Ovary (tissue), 9 donors: ENCODE data around the gene TBC1D5. TPM values are rescaled to one million over a fixed set of nuclear protein-coding genes. Genes with fewer than 3 reads are reported as not detected.

Experiments used
- DNase-seq, 5 donors: peaks; one replicate each; pipeline ENCODE4 v3.0.0-alpha.2; 2019 to 2020
- H3K27ac ChIP-seq, 2 donors: fragments of 200-600 bp; one replicate each; pipeline versions ENCODE4 v1.5.1 to v1.8.0; 2019 to 2022
- H3K27me3 ChIP-seq: fragments of 200-600 bp; one replicate; pipeline ENCODE4 v1.8.0; 2022
- H3K36me3 ChIP-seq: fragments of 200-600 bp; sonication (generic); one replicate; pipeline ENCODE4 v1.5.1; 2019
- H3K4me1 ChIP-seq: one replicate; pipeline ENCODE4 v1.8.1; 2013; ENCODE audit warnings: mild to moderate bottlenecking, moderate library complexity; ENCODE audit not compliant: insufficient read depth
- H3K4me3 ChIP-seq: fragments of 200-600 bp; sonication (generic); one replicate; pipeline ENCODE4 v1.5.1; 2017
- H3K9me3 ChIP-seq, 2 donors: fragments of 200-600 bp in 1 of 2; sonication (generic) in 1 of 2; one replicate each; pipeline versions ENCODE4 v1.5.1 to v1.8.1; 2013 to 2019; ENCODE audit warnings: mild to moderate bottlenecking in 1 of 2, moderate library complexity in 1 of 2
- EP300 ChIP-seq: sonication (generic); formaldehyde crosslinking; IDR thresholded peaks from one replicate; pipeline ENCODE4 v1.6.1; 2017; ENCODE audit warnings: antibody characterized with exemption
- POLR2A ChIP-seq: fragments of 450-650 bp; IDR thresholded peaks from one replicate; pipeline ENCODE4 v1.6.1; 2017; ENCODE audit warnings: antibody characterized with exemption, mild to moderate bottlenecking, moderate library complexity
- WGBS, 3 donors: extraction: QIAGEN DNeasy Blood & Tissue Kit in 1 of 3; methylation state at CpG; one replicate each; pipeline versions ENCODE4 v1.1.5 to v1.1.7; 2013 to 2017; 5-methylcytosine and 5-hydroxymethylcytosine counted together
- intact Hi-C, 4 donors: fragments of 100-400 bp; cut with DNase I; formaldehyde crosslinking; loops; one replicate each; pipeline versions ENCODE4 v1.11.0 to v1.15.1; 2022 to 2023
- polyA plus RNA-seq, 2 donors: library from polyadenylated mRNA; stranded (reverse); fragments of 200-250 nt in 1 of 2; fragments of 350-450 nt in 1 of 2; fragmentation: Illumina TruSeq in 1 of 2; extraction: RNeasy Lipid Tissue Mini Kit (QIAGEN cat#74804) in 1 of 2; gene quantifications; one replicate each; pipeline ENCODE4 v1.2.3, GENCODE V29; 2013 to 2014
- total RNA-seq, 7 donors: library from RNA; depleted of rRNA in 2 of 7; stranded (reverse); fragments of >200 nt in 2 of 7; fragmentation: NEBNext Ultra II Directional in 3 of 7; extraction: Animal tissue kit (Norgen Biotek cat#: 25700) in 3 of 7; gene quantifications; one replicate each; pipeline versions ENCODE4 v1.1.0 to v1.2.4, GENCODE V29; 2016 to 2023
- TF ChIP-seq, protein P1 (sequence below), 3 donors: fragments of 450-650 bp in 2 of 3; fragments of 200-600 bp in 1 of 3; IDR thresholded peaks; one replicate each; pipeline versions ENCODE4 v1.5.1 to v1.8.0; 2016 to 2022; ENCODE audit warnings: antibody characterized with exemption in 3 of 3, mild to moderate bottlenecking in 1 of 3
- donor health status: DM: no; HTN: no; CAD: no; lungs with moderate emphysema.
- donor health status: DM: no; HTN: no; CAD: no.
- donor health status: Bipolar disorder and iron deficiency.
- donor health status: DM: yes; HTN: yes; CAD: no.
- donor health status: DM: no; HTN: no; CAD: no.
- donor health status: DM: yes; HTN: yes; CAD: no.

The TBC1D5 gene
- total and polyA plus RNA-seq, 9 donors: 20.7 to 73.5 (median 61.0) TPM

DNA sequence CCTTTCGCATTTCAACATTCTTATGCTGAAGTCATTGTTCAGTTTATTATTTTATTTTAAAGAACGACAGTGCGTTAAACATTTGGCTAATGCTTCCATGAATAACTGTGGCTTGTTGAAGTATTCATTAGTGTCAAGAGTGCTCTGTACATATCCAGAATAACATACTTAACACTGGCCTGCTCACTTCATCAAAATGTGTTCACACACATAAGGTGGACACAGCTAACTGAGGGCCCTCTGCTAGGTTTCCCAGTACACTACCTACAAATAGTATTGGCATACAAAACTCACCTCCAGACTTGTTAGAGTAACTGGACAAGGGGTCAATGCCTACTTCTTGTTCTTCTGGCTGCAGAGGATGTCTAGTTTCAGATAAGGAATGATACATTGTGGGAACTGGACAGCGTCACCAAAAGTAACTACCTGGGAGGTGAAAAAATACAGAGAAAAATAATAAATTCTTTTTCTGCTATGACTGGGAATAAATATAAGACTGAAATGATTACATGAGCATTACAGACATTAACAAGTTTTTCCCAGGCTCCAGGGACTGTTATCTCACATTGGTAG lies 234.2 kb downstream of the TBC1D5 start:
- intact Hi-C loops: no loop called here
- no peak for DNase-seq
- Histone ChIP-seq H3K27ac (no peak overlapping the region), H3K4me3 (no peak overlapping the region), H3K36me3 (no peaks in the 10 kb centered on the region), H3K27me3 (no peaks in the 10 kb centered on the region), H3K9me3 (no peaks in the 10 kb centered on the region), H3K4me1 (no peaks in the 10 kb centered on the region)
- TF ChIP-seq, protein P1, sequence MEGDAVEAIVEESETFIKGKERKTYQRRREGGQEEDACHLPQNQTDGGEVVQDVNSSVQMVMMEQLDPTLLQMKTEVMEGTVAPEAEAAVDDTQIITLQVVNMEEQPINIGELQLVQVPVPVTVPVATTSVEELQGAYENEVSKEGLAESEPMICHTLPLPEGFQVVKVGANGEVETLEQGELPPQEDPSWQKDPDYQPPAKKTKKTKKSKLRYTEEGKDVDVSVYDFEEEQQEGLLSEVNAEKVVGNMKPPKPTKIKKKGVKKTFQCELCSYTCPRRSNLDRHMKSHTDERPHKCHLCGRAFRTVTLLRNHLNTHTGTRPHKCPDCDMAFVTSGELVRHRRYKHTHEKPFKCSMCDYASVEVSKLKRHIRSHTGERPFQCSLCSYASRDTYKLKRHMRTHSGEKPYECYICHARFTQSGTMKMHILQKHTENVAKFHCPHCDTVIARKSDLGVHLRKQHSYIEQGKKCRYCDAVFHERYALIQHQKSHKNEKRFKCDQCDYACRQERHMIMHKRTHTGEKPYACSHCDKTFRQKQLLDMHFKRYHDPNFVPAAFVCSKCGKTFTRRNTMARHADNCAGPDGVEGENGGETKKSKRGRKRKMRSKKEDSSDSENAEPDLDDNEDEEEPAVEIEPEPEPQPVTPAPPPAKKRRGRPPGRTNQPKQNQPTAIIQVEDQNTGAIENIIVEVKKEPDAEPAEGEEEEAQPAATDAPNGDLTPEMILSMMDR (IDR thresholded peaks at IDR 0.05): no peak
- TF ChIP-seq POLR2A: no peak
- TF ChIP-seq EP300: no peak
- WGBS, 3 donors: 93 to 94% (median 93%) methylated on average over 4 of the region's 4 CpGs

- Histone ChIP-seq H3K27me3 (no peaks in the 10 kb centered on the region), H3K36me3 (no peaks in the 10 kb centered on the region), H3K9me3 (no peaks in the 10 kb centered on the region), H3K4me1 (no peaks in the 10 kb centered on the region), H3K27ac (no peak overlapping the region), H3K4me3 (no peak overlapping the region)
- intact Hi-C loops: no loop called here
- no peak for TF ChIP-seq EP300
- DNase-seq: no peak
These were observed 235.0 kb downstream of the TBC1D5 start for GRCh38 chr3:17507480-17507879.

DNA sequence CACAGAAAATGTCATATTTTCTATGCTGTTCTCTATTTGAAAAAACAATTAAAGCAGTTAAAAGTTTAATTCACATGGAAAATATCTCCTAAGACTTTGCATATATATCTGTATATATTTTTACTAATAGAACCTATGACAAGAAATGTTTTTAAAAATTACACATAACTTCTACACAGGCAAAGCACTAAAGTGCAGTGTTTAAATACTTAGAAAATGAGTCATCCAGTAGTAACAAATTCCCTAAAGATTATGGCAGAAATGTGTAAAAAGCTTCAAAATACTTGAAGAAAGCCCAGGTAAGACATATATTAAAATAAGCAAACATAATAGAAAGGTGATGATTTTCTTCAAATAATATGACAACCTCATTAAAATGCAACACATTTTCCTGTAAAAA lies 236.6 kb downstream of the TBC1D5 start:
- Histone ChIP-seq H3K4me3 (no peak overlapping the region), H3K4me1 (no peaks in the 10 kb centered on the region), H3K27me3 (no peaks in the 10 kb centered on the region), H3K9me3 (no peaks in the 10 kb centered on the region), H3K27ac (no peak overlapping the region), H3K36me3 (no peaks in the 10 kb centered on the region)
- TF ChIP-seq POLR2A (no peak), EP300 (no peak)
- TF ChIP-seq, protein P1 (IDR thresholded peaks at IDR 0.05): no peak
- DNase-seq: no peak
- intact Hi-C loops: no loop called here

- Histone ChIP-seq H3K36me3 (no peaks in the 10 kb centered on the region), H3K9me3 (no peaks in the 10 kb centered on the region), H3K4me3 (no peak overlapping the region), H3K27ac (no peak overlapping the region), H3K4me1 (no peaks in the 10 kb centered on the region), H3K27me3 (no peaks in the 10 kb centered on the region)
- WGBS, 3 donors: 98 to 99% (median 99%) methylated on average over 2 of the region's 2 CpGs
- TF ChIP-seq POLR2A (no peak), EP300 (no peak)
- TF ChIP-seq, protein P1 (IDR thresholded peaks at IDR 0.05): no peak
- no peak for DNase-seq
- intact Hi-C loops: no loop called here
These were observed 240.7 kb downstream of the TBC1D5 start for GRCh38 chr3:17501745-17502144.

GRCh38 chr3:17500618-17501017 lies 241.8 kb downstream of the TBC1D5 start:
- no peaks in the 10 kb centered on the region for H3K27me3 ChIP-seq
- WGBS, 3 donors: 87 to 97% (median 90%) methylated on average over 2 of the region's 2 CpGs
- DNase-seq: no peak
- H3K36me3 ChIP-seq: no peaks in the 10 kb centered on the region
- intact Hi-C loops: no loop called here
- no peaks in the 10 kb centered on the region for H3K9me3 ChIP-seq
- no peak for TF ChIP-seq EP300
- no peak for TF ChIP-seq POLR2A
- TF ChIP-seq, protein P1 (IDR thresholded peaks at IDR 0.05): no peak
- no peak overlapping the region for H3K27ac ChIP-seq
- no peaks in the 10 kb centered on the region for H3K4me1 ChIP-seq
- H3K4me3 ChIP-seq: no peak overlapping the region
